COLO668 (cell line): ENCODE measurements around the gene TMEM259.

ENCODE experiments used
- DNase-seq: peaks from one replicate; lab custom pipeline; 2025; ENCODE audit not compliant: unreplicated experiment; lab: John Stamatoyannopoulos, UW

The TMEM259 gene

GRCh38 chr19:964116-964520, 56.8 kb downstream of the TMEM259 start:
- DNase-seq, result no peak

DNA sequence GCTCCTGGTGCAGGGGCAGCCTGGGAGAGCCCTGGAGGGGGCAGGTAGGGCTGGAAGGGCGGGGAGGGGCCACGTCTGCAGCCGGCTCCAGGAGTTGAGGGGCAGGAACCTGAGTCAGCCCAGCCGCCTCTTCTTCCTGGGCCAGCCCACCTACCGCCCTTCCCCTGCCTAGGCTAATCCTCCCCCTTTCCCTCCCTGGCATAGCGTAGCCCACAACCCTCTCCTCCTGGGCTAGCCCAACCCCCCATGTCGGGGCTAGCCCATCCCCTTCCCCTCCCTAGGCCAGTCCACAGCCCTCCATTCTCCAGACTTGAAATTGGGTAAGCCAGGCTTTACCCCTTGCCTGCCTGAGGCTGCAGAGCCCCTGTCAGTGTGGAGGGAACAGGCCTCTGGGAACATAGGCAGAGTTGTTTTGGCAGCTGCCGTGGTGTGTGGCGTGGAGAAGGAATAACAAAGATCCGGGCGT, 57.4 kb downstream of the TMEM259 start:
- DNase-seq, result no peak

GRCh38 chr19:962683-963400, 58.1 kb downstream of the TMEM259 start:
- no peak for DNase-seq

DNA sequence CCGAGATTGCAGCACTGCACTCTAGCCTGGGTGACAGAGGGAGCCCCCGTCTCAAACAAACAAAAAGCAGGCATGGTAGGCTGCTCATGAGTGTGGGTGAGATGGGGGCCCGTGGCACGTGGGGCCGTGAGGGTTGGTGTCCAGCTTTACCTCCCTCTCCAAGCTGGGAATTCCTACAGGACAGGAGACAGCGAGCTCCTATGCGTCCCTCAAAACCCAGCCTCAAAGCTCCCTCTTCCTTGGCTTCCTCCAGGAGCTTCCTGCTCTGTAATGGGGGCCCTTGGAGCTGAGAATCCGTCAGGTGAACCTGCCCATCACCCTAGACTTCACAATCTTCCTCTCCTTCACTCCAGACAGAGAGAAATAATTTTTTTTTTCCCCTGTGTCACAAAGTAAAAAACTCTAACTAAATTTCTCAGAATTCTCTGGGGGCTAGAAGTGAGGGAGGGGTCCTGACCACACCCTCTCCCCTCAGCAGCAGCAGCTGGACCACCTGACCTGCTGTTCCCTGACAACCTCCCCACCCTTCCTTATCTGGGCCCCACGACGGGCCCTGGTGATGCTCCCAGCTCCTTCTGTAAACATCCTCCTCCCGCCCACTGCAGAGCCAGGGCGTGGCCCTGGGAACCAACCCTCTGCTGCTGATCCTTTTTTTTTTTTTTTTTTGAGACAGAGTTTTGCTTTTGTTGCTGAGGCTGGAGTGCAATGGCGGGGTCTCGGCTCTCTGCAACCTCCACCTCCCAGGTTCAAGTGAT, 58.9 kb downstream of the TMEM259 start:
- DNase-seq, result no peak

GRCh38 chr19:960601-960938, 60.4 kb downstream of the TMEM259 start:
- no peak for DNase-seq

DNA sequence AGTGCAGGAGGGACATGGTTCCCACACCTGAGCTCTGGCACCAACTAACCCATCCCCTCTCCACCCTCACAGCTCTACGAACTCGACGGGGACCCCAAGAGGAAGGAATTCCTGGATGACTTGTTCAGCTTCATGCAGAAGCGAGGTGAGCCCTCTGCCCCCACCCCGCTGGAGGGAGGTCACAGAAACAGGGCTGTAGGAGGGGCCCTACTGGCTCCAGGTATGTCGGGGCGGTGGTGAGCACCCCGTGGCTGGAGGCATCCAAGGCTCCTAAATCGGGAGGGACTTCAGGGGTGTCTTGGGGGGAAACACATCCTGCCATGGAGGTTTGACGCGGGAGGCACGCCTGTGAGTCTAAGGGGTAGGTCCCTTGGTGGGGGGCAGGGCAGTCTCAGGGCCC, 60.9 kb downstream of the TMEM259 start:
- DNase-seq, result no peak
